Activated CD8-positive, alpha-beta memory T cell treated with anti-CD3 and anti-CD28 coated beads, Interleukin-2, amount 50 U/mL, for 24 hours (primary cell): ENCODE results near the gene SOAT1.
"Not testable (repeated sequence)": the region's sequence is repeated elsewhere in the genome, so short reads cannot be mapped to it uniquely, and the experiment has no call there.

Source experiments
- DNase-seq: peaks from one replicate; pipeline ENCODE4 v3.0.0-alpha.2; 2020; ENCODE audit errors: extremely low read depth

SOAT1 gene

DNA sequence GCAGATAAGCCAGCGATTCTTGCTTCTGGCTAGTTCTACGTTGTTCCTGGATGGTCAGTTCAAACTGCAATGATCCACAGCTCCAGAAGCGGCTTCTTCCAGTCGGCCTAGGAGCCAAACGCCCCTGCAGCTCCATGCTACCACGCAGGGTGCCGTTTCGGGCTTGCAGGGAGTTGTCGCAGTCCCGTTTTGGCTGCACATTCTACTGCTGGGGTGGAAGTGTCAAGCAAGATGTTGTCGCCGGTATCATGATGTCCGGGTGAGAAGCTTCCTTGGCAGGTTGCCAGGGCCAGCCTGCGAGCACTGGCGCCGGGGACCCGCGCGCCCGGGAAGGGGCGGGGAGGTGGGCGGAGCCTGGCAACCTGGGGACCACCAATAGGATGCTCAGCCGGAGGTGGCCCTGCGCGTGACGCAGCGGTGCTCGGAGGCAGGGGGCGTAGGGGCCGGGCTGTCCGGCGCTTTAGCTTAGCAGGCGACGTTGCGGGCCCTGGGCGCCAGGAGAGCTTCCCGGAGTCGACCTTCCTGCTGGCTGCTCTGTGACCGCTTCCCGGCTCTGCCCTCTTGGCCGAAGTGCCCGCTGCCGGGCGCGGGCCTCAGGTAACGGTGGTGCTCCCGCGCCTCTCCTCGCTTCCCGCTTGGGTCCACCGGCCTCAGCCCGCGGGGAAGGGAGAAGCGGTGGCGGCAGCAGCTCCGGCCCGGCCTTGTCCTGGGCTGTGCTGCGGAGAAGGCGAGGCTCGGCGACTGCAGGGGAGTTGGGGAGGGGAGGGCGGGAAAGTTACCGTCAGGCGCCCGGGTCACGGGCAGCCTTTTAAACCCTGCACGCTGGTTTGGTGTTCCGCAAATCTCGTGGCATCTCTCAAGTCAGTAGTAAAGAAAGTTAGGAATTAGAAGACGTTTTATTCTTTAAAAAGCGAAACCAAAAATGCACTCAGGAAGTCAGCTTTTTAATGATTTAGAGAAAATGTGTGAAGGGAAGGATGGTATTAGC lies at the start of gene SOAT1:
TSS of gene SOAT1 (plus strand) at position 458 of the 988 bp plus-strand sequence. CDS start 8,888 bp downstream, outside the sequence.
- DNase-seq: peak; percentile 82

- DNase-seq: not testable (repeated sequence)
Measured at GRCh38 chr1:179245426-179245825, 48.2 kb upstream of the SOAT1 start.

DNA sequence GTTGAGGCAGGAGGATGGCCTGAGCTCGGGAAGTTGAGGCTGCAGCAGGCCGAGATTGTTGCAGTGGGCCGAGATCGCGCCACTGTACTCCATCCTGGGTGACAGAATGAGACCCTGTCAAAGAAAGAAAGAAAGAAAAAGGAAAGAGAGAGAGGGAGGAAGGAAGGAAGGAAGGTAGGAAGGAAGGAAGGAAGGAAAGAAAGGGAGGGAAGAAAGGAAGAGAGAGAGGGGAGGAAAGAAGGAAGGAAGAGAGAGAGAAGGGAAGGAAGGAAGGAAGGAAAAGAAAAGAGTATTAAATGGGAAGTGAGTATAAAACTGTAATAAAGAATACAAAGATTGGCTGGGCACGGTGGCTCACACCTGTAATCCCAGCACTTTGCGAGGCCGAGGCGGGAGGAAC lies 45.7 kb upstream of the SOAT1 start:
- no peak for DNase-seq

DNA sequence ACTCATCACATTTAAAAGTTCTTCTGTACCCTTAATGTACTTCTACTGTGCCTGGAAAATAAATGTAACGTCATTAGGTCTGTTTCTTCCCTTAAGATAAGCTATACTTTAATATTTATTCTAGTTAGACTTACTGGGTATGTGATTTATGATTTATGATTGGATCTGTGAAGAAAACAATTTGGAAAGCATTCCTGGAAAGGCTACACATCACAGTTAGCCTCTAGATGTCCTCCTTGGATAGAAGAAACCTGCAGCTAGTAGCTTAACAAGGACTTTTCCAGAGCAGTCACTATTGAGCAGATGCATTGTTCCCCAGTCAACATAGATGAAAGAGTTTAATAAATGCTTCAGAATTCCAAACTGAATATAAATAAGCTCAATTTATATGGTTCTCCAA lies 41.9 kb upstream of the SOAT1 start:
- no peak for DNase-seq

- no peak for DNase-seq
Measured at GRCh38 chr1:179252606-179253005, 41.0 kb upstream of the SOAT1 start.

- DNase-seq: no peak
Measured at GRCh38 chr1:179253286-179253972, 40.2 kb upstream of the SOAT1 start.

DNA sequence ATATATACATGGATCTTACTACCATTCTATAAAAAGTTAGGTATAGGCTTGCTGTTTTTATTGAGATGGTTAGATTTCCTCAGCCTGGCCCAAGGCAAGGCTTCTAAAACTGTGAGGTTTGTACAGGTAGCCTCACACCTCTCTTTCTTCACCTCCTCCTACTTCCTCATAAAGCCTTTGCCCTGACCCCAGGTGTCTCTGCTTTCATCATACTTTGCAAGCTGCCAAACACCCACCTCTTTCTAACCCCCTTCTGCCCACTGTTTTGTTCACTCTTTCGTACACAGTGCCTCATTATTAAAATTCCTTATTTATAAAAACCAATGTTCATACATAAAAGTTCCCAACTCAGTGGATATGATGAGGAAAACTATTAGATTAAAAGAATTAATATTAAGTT lies 31.4 kb upstream of the SOAT1 start:
- DNase-seq: no peak

DNA sequence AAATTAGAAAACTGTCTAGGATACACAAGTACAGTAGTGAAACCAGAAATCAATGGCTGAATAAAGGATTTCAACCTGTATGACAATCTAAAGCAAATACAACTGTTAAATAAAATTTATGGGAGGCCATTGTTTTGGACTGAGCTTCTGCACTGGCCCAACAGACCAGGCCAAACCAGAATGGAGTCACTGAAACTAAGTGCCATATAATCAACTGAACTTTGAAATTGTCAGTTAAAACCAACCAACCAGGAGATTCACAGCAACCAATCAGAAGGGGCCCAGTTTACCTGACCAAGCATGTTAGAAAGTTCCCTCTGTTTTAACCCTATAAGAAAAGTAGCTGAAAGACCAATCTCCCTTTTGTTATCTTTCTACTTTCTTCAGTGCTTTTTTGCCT lies 30.5 kb upstream of the SOAT1 start:
- DNase-seq: no peak

GRCh38 chr1:179264507-179264906 lies 29.1 kb upstream of the SOAT1 start:
- DNase-seq: no peak

GRCh38 chr1:179269071-179269470 lies 24.5 kb upstream of the SOAT1 start:
- no peak for DNase-seq

DNA sequence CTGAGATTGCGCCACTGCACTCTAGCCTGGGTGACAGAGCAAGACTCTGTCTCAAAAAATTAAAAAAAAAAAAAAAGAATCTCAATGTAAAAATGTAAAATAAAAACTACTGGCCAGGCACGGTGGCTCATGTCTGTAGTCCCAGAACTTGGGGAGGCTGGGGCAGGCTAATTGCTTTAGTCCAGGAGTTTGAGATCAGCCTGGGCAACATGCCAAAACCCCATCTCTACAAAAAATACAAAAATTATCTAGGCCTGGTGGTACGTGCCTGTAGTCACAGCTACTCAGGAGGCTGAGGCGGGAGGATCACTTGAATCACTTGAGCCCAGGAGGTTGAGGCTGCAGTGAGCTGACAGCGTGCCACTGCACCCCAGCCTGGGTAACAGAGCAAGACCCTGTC lies 19.2 kb upstream of the SOAT1 start:
- not testable (repeated sequence) for DNase-seq

- DNase-seq: no peak
Measured at GRCh38 chr1:179278920-179279319, 14.7 kb upstream of the SOAT1 start.

- DNase-seq: no peak
Measured at GRCh38 chr1:179283992-179284391, 9.6 kb upstream of the SOAT1 start.

- no peak for DNase-seq
Measured at GRCh38 chr1:179287946-179288345, 5.7 kb upstream of the SOAT1 start.

GRCh38 chr1:179288977-179289376 lies 4.6 kb upstream of the SOAT1 start:
- DNase-seq: no peak

- DNase-seq: no peak
Measured at GRCh38 chr1:179295164-179295755, 1.7 kb downstream of the SOAT1 start.

GRCh38 chr1:179296356-179297104 lies 2.9 kb downstream of the SOAT1 start:
- DNase-seq: no peak

DNA sequence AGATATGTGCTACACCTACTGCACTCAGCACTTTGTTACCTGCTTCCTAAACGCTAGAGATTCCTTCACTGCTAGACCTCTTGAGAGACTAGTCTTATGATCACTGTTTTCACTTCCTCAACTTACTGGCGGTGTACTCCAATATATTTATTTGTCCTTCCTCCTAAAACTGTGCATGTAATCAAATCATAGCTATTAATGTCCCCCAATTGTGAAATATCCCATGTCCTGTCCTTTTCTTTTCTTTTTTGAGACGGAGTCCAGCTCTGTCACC lies 3.4 kb downstream of the SOAT1 start:
- no peak for DNase-seq

DNA sequence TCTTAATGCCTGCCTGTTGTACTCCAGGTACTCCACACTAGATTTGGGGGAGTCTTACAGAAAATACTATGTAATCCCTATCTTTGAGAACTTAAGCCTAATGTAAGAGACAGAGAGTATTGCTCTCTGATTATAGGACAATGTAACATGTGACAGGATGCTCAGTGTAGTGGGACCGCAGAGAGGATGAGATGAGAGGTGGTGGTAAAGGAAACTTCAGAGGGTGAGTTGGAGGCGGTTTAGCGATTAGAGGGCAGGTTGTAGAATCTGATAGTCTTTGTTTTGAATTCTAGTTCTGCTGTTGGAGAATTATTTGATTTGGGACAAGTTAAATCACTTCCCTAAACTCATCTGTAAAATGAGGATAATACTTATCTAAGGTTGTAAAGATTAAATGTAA lies 5.4 kb downstream of the SOAT1 start:
- DNase-seq: no peak

DNA sequence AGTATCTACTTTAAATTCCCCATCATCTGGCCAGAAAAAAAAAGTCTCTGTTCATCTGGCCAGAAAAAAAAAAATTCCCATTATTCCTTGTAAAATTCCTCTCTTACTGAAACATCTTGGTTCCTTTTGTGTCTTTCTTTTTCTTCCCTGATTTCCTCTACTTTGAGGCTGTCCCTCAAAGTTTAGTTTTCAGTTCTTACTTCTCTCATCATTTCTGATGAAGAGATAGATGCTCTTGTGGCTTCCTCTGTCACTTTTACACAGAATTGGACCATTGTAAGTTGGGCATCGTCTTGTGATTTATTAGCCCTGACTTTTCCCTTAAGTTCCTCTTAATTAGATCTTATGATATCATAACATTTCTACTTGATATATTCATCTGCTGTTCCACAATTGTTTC lies 6.5 kb downstream of the SOAT1 start:
- no peak for DNase-seq

- DNase-seq: no peak
Measured at GRCh38 chr1:179302070-179302469, 8.5 kb downstream of the SOAT1 start.

- no peak for DNase-seq
Measured at GRCh38 chr1:179303200-179303785, 9.7 kb downstream of the SOAT1 start.
